Osteocyte (in vitro differentiated cells): ENCODE results near the gene KIFC3. TPM values are rescaled to one million over a fixed set of nuclear protein-coding genes. Genes with fewer than 3 reads are reported as not detected.

Experiments
- DNase-seq: peaks from one replicate; pipeline ENCODE4 v3.0.0; 2021; ENCODE audit warnings: mixed read lengths; ENCODE audit not compliant: unreplicated experiment; ENCODE audit errors: extremely low spot score
- H3K27ac Mint-ChIP-seq: one replicate; pipeline ENCODE4 v1.8.0; 2021; ENCODE audit warnings: mild to moderate bottlenecking, mixed read lengths; ENCODE audit not compliant: unreplicated experiment
- H3K27me3 Mint-ChIP-seq: one replicate; pipeline ENCODE4 v1.8.0; 2021; ENCODE audit warnings: mixed read lengths; ENCODE audit not compliant: unreplicated experiment
- H3K36me3 Mint-ChIP-seq: one replicate; pipeline ENCODE4 v1.8.0; 2021; ENCODE audit warnings: mixed read lengths; ENCODE audit not compliant: unreplicated experiment
- H3K4me1 Mint-ChIP-seq: one replicate; pipeline ENCODE4 v1.8.0; 2021; ENCODE audit warnings: mixed read lengths; ENCODE audit not compliant: unreplicated experiment
- H3K4me3 Mint-ChIP-seq: one replicate; pipeline ENCODE4 v1.8.0; 2021; ENCODE audit warnings: mild to moderate bottlenecking, moderate library complexity, mixed read lengths; ENCODE audit not compliant: unreplicated experiment
- H3K9me3 Mint-ChIP-seq: one replicate; pipeline ENCODE4 v1.8.0; 2021; ENCODE audit warnings: mixed read lengths; ENCODE audit not compliant: unreplicated experiment
- CTCF ChIP-seq: fragments of 200-600 bp; sonication (generic); IDR thresholded peaks from 2 replicates; pipeline ENCODE4 v1.5.0; 2021; ENCODE audit warnings: antibody characterized with exemption, mild to moderate bottlenecking, moderate library complexity
- total RNA-seq: library from RNA; stranded (reverse); gene quantifications from 2 replicates; pipeline ENCODE4 v1.2.1, GENCODE V29; 2021

KIFC3 gene
- total RNA-seq, 1 donor from 2014 or later = 196 TPM

- H3K27ac Mint-ChIP-seq = no peak overlapping the region
- no peak for DNase-seq
- no peak overlapping the region for H3K4me3 Mint-ChIP-seq
- no peaks in the 10 kb centered on the region for H3K36me3 Mint-ChIP-seq
- no peaks in the 10 kb centered on the region for H3K9me3 Mint-ChIP-seq
- H3K4me1 Mint-ChIP-seq = peaks cover 35% of the 10 kb centered on the region
- H3K27me3 Mint-ChIP-seq = no peaks in the 10 kb centered on the region
- no peak for TF ChIP-seq CTCF
Measured at GRCh38 chr16:57828272-57829161, 26.2 kb upstream of the KIFC3 start.

GRCh38 chr16:57826706-57827625 is 24.7 kb upstream of the KIFC3 start:
- no peak overlapping the region for H3K4me3 Mint-ChIP-seq
- TF ChIP-seq CTCF = no peak
- no peaks in the 10 kb centered on the region for H3K36me3 Mint-ChIP-seq
- DNase-seq = no peak
- H3K27me3 Mint-ChIP-seq = no peaks in the 10 kb centered on the region
- no peak overlapping the region for H3K27ac Mint-ChIP-seq
- H3K9me3 Mint-ChIP-seq = no peaks in the 10 kb centered on the region
- peaks cover 31% of the 10 kb centered on the region for H3K4me1 Mint-ChIP-seq

GRCh38 chr16:57826052-57826451 is 23.8 kb upstream of the KIFC3 start:
- TF ChIP-seq CTCF = no peak
- Mint-ChIP-seq H3K4me3 (no peak overlapping the region), H3K9me3 (no peaks in the 10 kb centered on the region)

GRCh38 chr16:57825298-57826044 is 23.2 kb upstream of the KIFC3 start:
- no peak overlapping the region for H3K27ac Mint-ChIP-seq

More at GRCh38 chr16:57826052-57826451, 23.8 kb upstream of the KIFC3 start:
- DNase-seq = no peak
- no peaks in the 10 kb centered on the region for H3K36me3 Mint-ChIP-seq
- no peaks in the 10 kb centered on the region for H3K27me3 Mint-ChIP-seq
- no peak overlapping the region for H3K27ac Mint-ChIP-seq
- H3K4me1 Mint-ChIP-seq = peaks cover 30% of the 10 kb centered on the region

More at GRCh38 chr16:57825298-57826044, 23.2 kb upstream of the KIFC3 start:
- no peaks in the 10 kb centered on the region for H3K36me3 Mint-ChIP-seq
- no peak for DNase-seq
- no peaks in the 10 kb centered on the region for H3K27me3 Mint-ChIP-seq
- no peaks in the 10 kb centered on the region for H3K9me3 Mint-ChIP-seq
- H3K4me3 Mint-ChIP-seq = no peak overlapping the region
- TF ChIP-seq CTCF = no peak
- peaks cover 30% of the 10 kb centered on the region for H3K4me1 Mint-ChIP-seq
